Ascending aorta (tissue), 2 donors: ENCODE measurements around the gene STK32C. TPM values are rescaled to one million over a fixed set of nuclear protein-coding genes. Genes with fewer than 3 reads are reported as not detected.

Experiments used
- DNase-seq, 2 donors: peaks; one replicate each; pipeline ENCODE4 v3.0.0-alpha.2; 2019; ENCODE audit warnings: low spot score in 2 of 2
- H3K27ac ChIP-seq, 2 donors: fragments of 200-600 bp; sonication (generic); one replicate each; pipeline ENCODE4 v1.5.1; 2016 to 2017; ENCODE audit warnings: mild to moderate bottlenecking in 1 of 2
- H3K27me3 ChIP-seq: fragments of 200-600 bp; sonication (generic); one replicate; pipeline ENCODE4 v1.5.1; 2017
- H3K36me3 ChIP-seq, 2 donors: fragments of 200-600 bp; sonication (generic); one replicate each; pipeline ENCODE4 v1.5.1; 2016
- H3K4me1 ChIP-seq, 2 donors: fragments of 200-600 bp; sonication (generic); one replicate each; pipeline ENCODE4 v1.5.1; 2016 to 2017; ENCODE audit warnings: mild to moderate bottlenecking in 1 of 2
- H3K4me3 ChIP-seq, 2 donors: fragments of 200-600 bp; sonication (generic); one replicate each; pipeline ENCODE4 v1.5.1; 2016 to 2017; ENCODE audit warnings: mild to moderate bottlenecking in 1 of 2
- H3K9me3 ChIP-seq, 2 donors: fragments of 200-600 bp; sonication (generic); one replicate each; pipeline ENCODE4 v1.5.1; 2016
- CTCF ChIP-seq, 3 experiments: fragments of 200-600 bp in 2 of 3; fragments of 450-650 bp in 1 of 3; sonication (generic) in 2 of 3; IDR thresholded peaks; one replicate each; pipeline ENCODE4 v1.5.1; 2016 to 2019; ENCODE audit warnings: antibody characterized with exemption in 3 of 3, mild to moderate bottlenecking in 1 of 3, moderate library complexity in 1 of 3
- intact Hi-C: fragments of 100-400 bp; cut with DNase I; formaldehyde crosslinking; loops from one replicate; pipeline ENCODE4 v1.15.1; 2023
- total RNA-seq: library from RNA; depleted of rRNA; stranded (reverse); fragments of >200 nt; gene quantifications from one replicate; pipeline ENCODE4 v1.1.0, GENCODE V29; 2016

The STK32C gene
- total RNA-seq, 1 donor from 2014 or later = 16.2 TPM

- H3K4me3 ChIP-seq = no peak overlapping the region
- intact Hi-C loops = no loop called here
- H3K27ac ChIP-seq = no peak overlapping the region
- no peaks in the 10 kb centered on the region for H3K36me3 ChIP-seq
- no peak for TF ChIP-seq CTCF (IDR thresholded peaks at IDR 0.05)
- no peaks in the 10 kb centered on the region for H3K9me3 ChIP-seq
- no peaks in the 10 kb centered on the region for H3K27me3 ChIP-seq
- no peak for DNase-seq
- H3K4me1 ChIP-seq = no peaks in the 10 kb centered on the region
These were observed 137.8 kb downstream of the STK32C start for GRCh38 chr10:132169766-132170560.

- H3K4me1 ChIP-seq = no peaks in the 10 kb centered on the region
- H3K27me3 ChIP-seq = no peaks in the 10 kb centered on the region
- no peak overlapping the region for H3K27ac ChIP-seq
- H3K9me3 ChIP-seq = no peaks in the 10 kb centered on the region
- no peaks in the 10 kb centered on the region for H3K36me3 ChIP-seq
- intact Hi-C loops = no loop called here
- no peak for DNase-seq
- no peak for TF ChIP-seq CTCF (IDR thresholded peaks at IDR 0.05)
- H3K4me3 ChIP-seq = no peak overlapping the region
These were observed 138.6 kb downstream of the STK32C start for GRCh38 chr10:132169031-132169765.

- no peaks in the 10 kb centered on the region for H3K4me1 ChIP-seq
- H3K27ac ChIP-seq = no peak overlapping the region
- DNase-seq = no peak
- intact Hi-C loops = no loop called here
- H3K9me3 ChIP-seq = no peaks in the 10 kb centered on the region
- no peaks in the 10 kb centered on the region for H3K27me3 ChIP-seq
- no peak for TF ChIP-seq CTCF (IDR thresholded peaks at IDR 0.05)
- no peaks in the 10 kb centered on the region for H3K36me3 ChIP-seq
- H3K4me3 ChIP-seq = no peak overlapping the region
These were observed 139.1 kb downstream of the STK32C start for GRCh38 chr10:132168571-132169030.

- intact Hi-C loops = no loop called here
- DNase-seq = no peak
- no peaks in the 10 kb centered on the region for H3K36me3 ChIP-seq
- no peaks in the 10 kb centered on the region for H3K4me1 ChIP-seq
- H3K27ac ChIP-seq = no peak overlapping the region
- no peak for TF ChIP-seq CTCF (IDR thresholded peaks at IDR 0.05)
- no peak overlapping the region for H3K4me3 ChIP-seq
- no peaks in the 10 kb centered on the region for H3K9me3 ChIP-seq
- no peaks in the 10 kb centered on the region for H3K27me3 ChIP-seq
These were observed 139.8 kb downstream of the STK32C start for GRCh38 chr10:132167976-132168375.

- Histone ChIP-seq H3K9me3 (no peaks in the 10 kb centered on the region), H3K27me3 (no peaks in the 10 kb centered on the region), H3K27ac (no peak overlapping the region), H3K36me3 (no peaks in the 10 kb centered on the region), H3K4me1 (no peaks in the 10 kb centered on the region), H3K4me3 (no peak overlapping the region)
- no peak for DNase-seq
- TF ChIP-seq CTCF (IDR thresholded peaks at IDR 0.05) = no peak
- intact Hi-C loops = no loop called here
These were observed 140.6 kb downstream of the STK32C start for GRCh38 chr10:132167041-132167674.
